ENCODE measurements around the gene GSAP. TPM values are rescaled to one million over a fixed set of nuclear protein-coding genes. Genes with fewer than 3 reads are reported as not detected.

The GSAP gene
- polyA plus RNA-seq, 1 of the 3 experiments (the other 2 are of a cell fraction), result 5.9 TPM

DNA sequence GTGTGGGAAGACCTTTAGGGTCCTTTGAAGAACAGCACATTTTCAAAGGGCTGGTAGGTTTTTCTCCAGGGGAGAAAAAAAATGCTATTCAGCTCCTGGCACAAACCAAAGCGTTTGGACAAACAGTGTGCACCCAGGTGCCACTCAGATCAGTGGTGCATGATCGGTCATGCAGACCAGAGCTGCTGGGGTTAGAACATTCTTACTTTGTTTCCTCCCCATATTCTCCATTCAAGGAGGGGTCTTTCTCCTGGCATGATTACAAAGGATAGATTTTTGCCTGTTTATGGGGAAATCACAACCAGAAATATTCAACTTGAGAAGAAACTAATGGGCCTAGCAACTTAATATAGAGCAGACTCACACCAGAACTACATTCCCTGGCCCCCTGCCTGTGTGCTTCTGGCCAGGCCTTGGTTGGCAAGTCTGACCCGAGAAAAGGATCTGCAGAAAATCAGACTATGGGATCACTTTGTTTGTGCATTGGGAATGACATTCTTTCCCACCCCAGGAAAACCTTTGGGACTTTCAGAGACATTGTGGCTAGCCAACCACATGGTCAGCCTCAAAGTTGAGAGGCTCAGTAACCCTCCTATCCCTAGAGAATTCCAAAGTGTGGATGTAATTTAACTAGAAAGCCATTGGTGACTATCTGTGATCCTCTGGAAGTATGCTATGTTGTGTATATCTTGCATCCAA lies 134.2 kb downstream of the GSAP start:
- Histone ChIP-seq H4K20me1 (ENCODE audit: insufficient read depth) (no peaks in the 10 kb centered on the region), H3K36me3 (replicated peaks in 1 of 2; ENCODE audit: control insufficient read depth in 1 of 2, insufficient read depth in 2 of 2, low read length in 1 of 2) (no peaks in the 10 kb centered on the region), H3K4me1 (ENCODE audit: control insufficient read depth in 1 of 2, insufficient read depth in 2 of 2, low read depth in 1 of 2, low read length in 1 of 2) (peaks cover 0 to 26% of the 10 kb centered on the region in 2 experiments; a peak in 2 of 4 replicates), H3K4me3 (ENCODE audit: low read depth in 2 of 2, low read length in 1 of 2) (no peak overlapping the region), H3K9ac (no peak overlapping the region), H3K27ac (ENCODE audit: low read depth in 2 of 2, low read length in 1 of 2) (no peak overlapping the region), H3K27me3 (ENCODE audit: insufficient read depth) (no peaks in the 10 kb centered on the region), H3K4me2 (no peak overlapping the region), H3K79me2 (ENCODE audit: insufficient read depth) (no peaks in the 10 kb centered on the region), H3F3A (replicated peaks; ENCODE audit: insufficient read depth) (no peaks in the 10 kb centered on the region), H3K9me3 (no peaks in the 10 kb centered on the region), H3K9me2 (no peaks in the 10 kb centered on the region), H2AFZ (ENCODE audit: low read depth) (no peak overlapping the region)
- POLR2A ChIA-PET, result no interaction called here
- CTCF ChIA-PET, result interaction anchor here (1.9 kb wide), 1 partner anchor 35 kb away, joined by 5 read pairs; no protein-coding TSS in a partner anchor
- TF ChIP-seq MXI1 (IDR thresholded peaks at IDR 0.05; ENCODE audit: low read depth, low read length) (no peak), FOXJ3 (CRISPR knock-in tag; IDR thresholded peaks at IDR 0.05) (no peak), RXRA (IDR thresholded peaks at IDR 0.05; ENCODE audit: borderline replicate concordance, low read depth) (no peak), GABPA (IDR thresholded peaks at IDR 0.05; ENCODE audit: low read depth) (no peak), SIN3A (IDR thresholded peaks at IDR 0.05; ENCODE audit: borderline replicate concordance, low read depth, low read length) (no peak), YY1 (IDR thresholded peaks at IDR 0.05; ENCODE audit: low read depth) (no peak), FOSL2 (IDR thresholded peaks at IDR 0.05; ENCODE audit: borderline replicate concordance, low read depth) (no peak), RFX5 (IDR thresholded peaks at IDR 0.05; ENCODE audit: low read length) (no peak), RAD21 (IDR thresholded peaks at IDR 0.05; ENCODE audit: low read length) (no peak), TEAD4 (IDR thresholded peaks at IDR 0.05; ENCODE audit: borderline replicate concordance, insufficient read depth) (no peak), RCOR1 (IDR thresholded peaks at IDR 0.05; ENCODE audit: low read length) (no peak), POLR2AphosphoS5 (IDR thresholded peaks at IDR 0.05; ENCODE audit: low read depth, low read length) (no peak), CHD2 (IDR thresholded peaks at IDR 0.05; ENCODE audit: low read length, partially characterized antibody) (no peak), TCF12 (IDR thresholded peaks at IDR 0.05) (no peak), SMC3 (IDR thresholded peaks at IDR 0.05; ENCODE audit: low read depth, low read length) (no peak)
- TF ChIP-seq, protein P1, sequence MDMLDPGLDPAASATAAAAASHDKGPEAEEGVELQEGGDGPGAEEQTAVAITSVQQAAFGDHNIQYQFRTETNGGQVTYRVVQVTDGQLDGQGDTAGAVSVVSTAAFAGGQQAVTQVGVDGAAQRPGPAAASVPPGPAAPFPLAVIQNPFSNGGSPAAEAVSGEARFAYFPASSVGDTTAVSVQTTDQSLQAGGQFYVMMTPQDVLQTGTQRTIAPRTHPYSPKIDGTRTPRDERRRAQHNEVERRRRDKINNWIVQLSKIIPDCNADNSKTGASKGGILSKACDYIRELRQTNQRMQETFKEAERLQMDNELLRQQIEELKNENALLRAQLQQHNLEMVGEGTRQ (IDR thresholded peaks at IDR 0.05; ENCODE audit: borderline replicate concordance, low read depth, low read length), result no peak
- DNase-seq, result no peak
- 53% methylated on average over 3 of the region's 3 CpGs for WGBS (ENCODE audit: low lambda C conversion rate)

DNA sequence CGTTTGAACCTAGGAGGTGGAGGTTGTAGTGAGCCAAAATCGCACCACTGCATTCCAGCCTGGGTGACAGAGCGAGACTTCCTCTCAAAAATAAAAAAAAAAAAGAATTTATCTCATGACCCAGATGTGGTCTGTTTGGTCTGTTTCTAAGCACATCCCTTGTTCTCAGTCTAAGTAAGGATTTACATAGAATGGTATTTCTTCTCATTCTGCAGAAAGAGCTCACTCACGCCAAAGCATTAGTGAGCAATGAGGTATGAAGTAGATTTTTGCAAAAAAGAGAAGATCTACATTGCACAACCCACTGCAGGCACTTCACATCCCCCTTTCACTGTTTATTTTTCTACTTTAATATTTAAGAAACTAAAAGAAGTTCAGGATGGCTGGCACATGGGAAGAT lies 140.0 kb downstream of the GSAP start:
- Histone ChIP-seq H3K9me2 (no peaks in the 10 kb centered on the region), H3K36me3 (replicated peaks in 1 of 2; ENCODE audit: control insufficient read depth in 1 of 2, insufficient read depth in 2 of 2, low read length in 1 of 2) (no peaks in the 10 kb centered on the region), H3K9ac (no peak overlapping the region), H4K20me1 (ENCODE audit: insufficient read depth) (no peaks in the 10 kb centered on the region), H3F3A (replicated peaks; ENCODE audit: insufficient read depth) (no peaks in the 10 kb centered on the region), H3K9me3 (no peaks in the 10 kb centered on the region), H3K4me1 (ENCODE audit: control insufficient read depth in 1 of 2, insufficient read depth in 2 of 2, low read depth in 1 of 2, low read length in 1 of 2) (no peaks in the 10 kb centered on the region), H3K27me3 (ENCODE audit: insufficient read depth) (no peaks in the 10 kb centered on the region), H3K79me2 (ENCODE audit: insufficient read depth) (no peaks in the 10 kb centered on the region), H3K4me2 (no peak overlapping the region), H3K4me3 (ENCODE audit: low read depth in 2 of 2, low read length in 1 of 2) (no peak overlapping the region), H2AFZ (ENCODE audit: low read depth) (no peak overlapping the region), H3K27ac (ENCODE audit: low read depth in 2 of 2, low read length in 1 of 2) (no peak overlapping the region)
- ChIA-PET POLR2A (no interaction called here), CTCF (no interaction called here)
- WGBS (ENCODE audit: low lambda C conversion rate), result 59% methylated on average over 4 of the region's 4 CpGs
- TF ChIP-seq MEF2A (IDR thresholded peaks at IDR 0.05; ENCODE audit: borderline replicate concordance, low read depth) (no peak), GATA2 (CRISPR knock-in tag; IDR thresholded peaks at IDR 0.05) (no peak), EZH2phosphoT487 (IDR thresholded peaks at IDR 0.05; ENCODE audit: borderline replicate concordance, low read depth) (no peak), TCF12 (IDR thresholded peaks at IDR 0.05) (no peak), JUND (IDR thresholded peaks at IDR 0.05) (no peak), EP300 (IDR thresholded peaks at IDR 0.05; ENCODE audit: borderline replicate concordance in 1 of 2, low read depth in 1 of 2, low read length in 1 of 2) (no peak), MXI1 (IDR thresholded peaks at IDR 0.05; ENCODE audit: low read depth, low read length) (no peak)
- TF ChIP-seq, protein P2, sequence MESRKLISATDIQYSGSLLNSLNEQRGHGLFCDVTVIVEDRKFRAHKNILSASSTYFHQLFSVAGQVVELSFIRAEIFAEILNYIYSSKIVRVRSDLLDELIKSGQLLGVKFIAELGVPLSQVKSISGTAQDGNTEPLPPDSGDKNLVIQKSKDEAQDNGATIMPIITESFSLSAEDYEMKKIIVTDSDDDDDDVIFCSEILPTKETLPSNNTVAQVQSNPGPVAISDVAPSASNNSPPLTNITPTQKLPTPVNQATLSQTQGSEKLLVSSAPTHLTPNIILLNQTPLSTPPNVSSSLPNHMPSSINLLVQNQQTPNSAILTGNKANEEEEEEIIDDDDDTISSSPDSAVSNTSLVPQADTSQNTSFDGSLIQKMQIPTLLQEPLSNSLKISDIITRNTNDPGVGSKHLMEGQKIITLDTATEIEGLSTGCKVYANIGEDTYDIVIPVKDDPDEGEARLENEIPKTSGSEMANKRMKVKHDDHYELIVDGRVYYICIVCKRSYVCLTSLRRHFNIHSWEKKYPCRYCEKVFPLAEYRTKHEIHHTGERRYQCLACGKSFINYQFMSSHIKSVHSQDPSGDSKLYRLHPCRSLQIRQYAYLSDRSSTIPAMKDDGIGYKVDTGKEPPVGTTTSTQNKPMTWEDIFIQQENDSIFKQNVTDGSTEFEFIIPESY (IDR thresholded peaks at IDR 0.05; ENCODE audit: borderline replicate concordance, low read depth), result no peak
- TF ChIP-seq, protein P3, sequence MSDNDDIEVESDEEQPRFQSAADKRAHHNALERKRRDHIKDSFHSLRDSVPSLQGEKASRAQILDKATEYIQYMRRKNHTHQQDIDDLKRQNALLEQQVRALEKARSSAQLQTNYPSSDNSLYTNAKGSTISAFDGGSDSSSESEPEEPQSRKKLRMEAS (IDR thresholded peaks at IDR 0.05; ENCODE audit: low read depth), result no peak
- TF ChIP-seq, protein P4, sequence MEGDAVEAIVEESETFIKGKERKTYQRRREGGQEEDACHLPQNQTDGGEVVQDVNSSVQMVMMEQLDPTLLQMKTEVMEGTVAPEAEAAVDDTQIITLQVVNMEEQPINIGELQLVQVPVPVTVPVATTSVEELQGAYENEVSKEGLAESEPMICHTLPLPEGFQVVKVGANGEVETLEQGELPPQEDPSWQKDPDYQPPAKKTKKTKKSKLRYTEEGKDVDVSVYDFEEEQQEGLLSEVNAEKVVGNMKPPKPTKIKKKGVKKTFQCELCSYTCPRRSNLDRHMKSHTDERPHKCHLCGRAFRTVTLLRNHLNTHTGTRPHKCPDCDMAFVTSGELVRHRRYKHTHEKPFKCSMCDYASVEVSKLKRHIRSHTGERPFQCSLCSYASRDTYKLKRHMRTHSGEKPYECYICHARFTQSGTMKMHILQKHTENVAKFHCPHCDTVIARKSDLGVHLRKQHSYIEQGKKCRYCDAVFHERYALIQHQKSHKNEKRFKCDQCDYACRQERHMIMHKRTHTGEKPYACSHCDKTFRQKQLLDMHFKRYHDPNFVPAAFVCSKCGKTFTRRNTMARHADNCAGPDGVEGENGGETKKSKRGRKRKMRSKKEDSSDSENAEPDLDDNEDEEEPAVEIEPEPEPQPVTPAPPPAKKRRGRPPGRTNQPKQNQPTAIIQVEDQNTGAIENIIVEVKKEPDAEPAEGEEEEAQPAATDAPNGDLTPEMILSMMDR (IDR thresholded peaks at IDR 0.05), result no peak
- DNase-seq, result no peak
